ENCODE results near the gene TMEM150B. TPM values are rescaled to one million over a fixed set of nuclear protein-coding genes. Genes with fewer than 3 reads are reported as not detected.
A peak's percentile ranks its signal among the peaks of the same experiment; 100 is the strongest.

The TMEM150B gene
- total and polyA plus RNA-seq, 9 of the 15 experiments (the other 6 are each of a cell fraction or from before 2014, with no cell fraction given): 0.47 to 1.3 (median 0.74) TPM; not detected in 2

DNA sequence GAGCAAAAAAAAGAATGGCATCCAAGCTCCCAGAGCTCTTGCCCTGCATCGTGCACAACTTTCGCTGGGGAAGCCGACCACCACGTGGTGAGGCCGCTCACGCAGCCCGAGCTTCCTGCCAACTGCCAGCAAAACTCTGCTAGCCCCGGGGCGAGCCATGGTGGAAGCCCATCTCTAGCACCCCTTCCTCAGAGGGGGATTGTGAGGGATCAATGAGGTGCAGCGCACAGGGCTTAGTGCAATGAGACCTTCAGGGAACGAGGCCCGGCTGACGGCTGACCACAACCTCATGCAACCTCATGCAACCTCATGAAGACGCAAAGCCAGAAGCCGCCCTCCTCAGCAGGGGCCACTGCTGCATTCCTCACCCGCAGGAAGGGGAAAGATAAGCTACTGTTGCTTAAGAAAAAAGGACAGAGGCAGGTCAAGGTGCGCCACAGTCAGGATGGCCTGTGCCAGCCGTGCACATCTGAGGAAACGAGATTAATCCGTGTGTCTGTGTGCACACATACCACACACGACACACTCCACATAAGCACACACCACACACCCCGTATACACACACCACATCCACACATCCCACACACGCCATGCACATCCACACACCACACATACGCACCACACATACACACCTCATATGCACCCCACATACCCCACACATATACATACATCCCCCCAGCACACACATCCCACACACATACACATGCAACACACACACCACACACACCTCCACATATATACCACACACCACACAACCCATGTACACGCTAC lies 54.8 kb downstream of the TMEM150B start (continued):
- no peak for TF ChIP-seq ZNF639 (CRISPR knock-in tag; conservative IDR thresholded peaks at IDR 0.05 in 1 of 2, IDR thresholded peaks at IDR 0.05 in 1 of 2)
- no peak for TF ChIP-seq CC2D1A (IDR thresholded peaks at IDR 0.05)
- TF ChIP-seq E2F4 (CRISPR knock-in tag; IDR thresholded peaks at IDR 0.05; ENCODE audit: low read depth): no peak
- TF ChIP-seq SAFB (IDR thresholded peaks at IDR 0.05; ENCODE audit: borderline replicate concordance, low read depth, low read length): no peak
- TF ChIP-seq RNF2 (IDR thresholded peaks at IDR 0.05): peak; percentile 82; the same call in 1 of the 2 replicates
- no peak for TF ChIP-seq ZNF740 (CRISPR knock-in tag; IDR thresholded peaks at IDR 0.05)
- no peak for TF ChIP-seq ZNF740 (tag; IDR thresholded peaks at IDR 0.05)
- no peak for TF ChIP-seq POLR3G (IDR thresholded peaks at IDR 0.05; ENCODE audit: extremely low read depth, insufficient read length, insufficient replicate concordance)
- 0 out of 2 replicates have a peak, but pooled peaks have one; percentile 33 for TF ChIP-seq ZNF449 (CRISPR knock-in tag; IDR thresholded peaks at IDR 0.05)
- TF ChIP-seq, protein P1, sequence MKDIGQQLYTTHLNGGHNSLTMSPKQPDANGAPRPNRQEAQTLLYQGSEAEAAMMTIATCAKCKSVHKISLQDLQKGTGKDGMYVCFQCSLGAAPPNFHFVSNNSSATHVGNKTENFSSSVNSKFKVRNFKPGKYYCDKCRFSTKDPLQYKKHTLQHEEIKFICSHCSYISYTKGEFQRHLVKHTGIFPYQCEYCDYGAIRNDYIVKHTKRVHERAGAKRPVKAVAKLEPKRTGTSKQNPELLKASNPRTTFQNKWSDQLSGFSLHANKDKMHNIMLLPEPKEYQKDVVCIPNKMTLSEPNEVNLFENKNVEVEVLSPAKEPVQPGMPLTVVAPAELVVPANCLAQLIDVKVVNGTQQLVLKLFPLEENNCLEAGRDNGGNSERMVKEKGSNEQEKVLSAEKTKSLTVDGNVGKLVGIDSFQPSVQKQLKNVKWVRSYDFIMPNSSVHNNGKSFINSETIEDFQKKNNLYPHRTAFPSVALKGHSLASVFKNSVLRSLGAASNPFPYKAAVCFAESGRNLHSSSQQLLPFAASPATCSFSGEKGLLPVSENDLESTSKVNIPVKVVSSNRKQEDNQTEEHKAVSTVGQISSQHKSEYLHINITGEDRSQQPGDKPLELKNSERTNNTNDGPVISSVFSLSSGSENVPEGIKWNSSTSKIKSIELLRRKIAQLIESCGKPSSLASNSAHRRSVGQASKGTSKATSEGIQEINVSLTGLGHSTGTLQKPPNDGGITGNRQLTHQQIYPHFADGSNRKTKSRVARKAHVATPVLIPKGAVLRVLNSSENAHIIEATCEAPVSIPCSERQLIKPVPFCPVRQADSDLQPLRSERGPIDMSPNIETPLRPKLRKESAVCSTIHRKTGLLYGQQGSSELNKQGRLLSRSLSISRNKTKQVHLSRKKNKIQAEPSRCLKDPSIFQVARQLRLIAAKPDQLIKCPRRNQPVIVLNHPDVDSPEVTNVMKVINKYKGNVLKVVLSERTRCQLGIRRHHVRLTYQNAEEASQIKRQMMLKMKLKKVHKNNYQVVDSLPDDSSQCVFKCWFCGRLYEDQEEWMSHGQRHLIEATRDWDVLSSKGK (CRISPR knock-in tag; IDR thresholded peaks at IDR 0.05): no peak
- no peak for TF ChIP-seq TOE1 (IDR thresholded peaks at IDR 0.05; ENCODE audit: borderline replicate concordance)
- no peak for TF ChIP-seq TOE1 (CRISPR knock-in tag; IDR thresholded peaks at IDR 0.05; ENCODE audit: borderline replicate concordance, low read depth)
- TF ChIP-seq ZNF766 (CRISPR knock-in tag; conservative IDR thresholded peaks at IDR 0.05): peak; percentile 89
- TF ChIP-seq, protein P2, sequence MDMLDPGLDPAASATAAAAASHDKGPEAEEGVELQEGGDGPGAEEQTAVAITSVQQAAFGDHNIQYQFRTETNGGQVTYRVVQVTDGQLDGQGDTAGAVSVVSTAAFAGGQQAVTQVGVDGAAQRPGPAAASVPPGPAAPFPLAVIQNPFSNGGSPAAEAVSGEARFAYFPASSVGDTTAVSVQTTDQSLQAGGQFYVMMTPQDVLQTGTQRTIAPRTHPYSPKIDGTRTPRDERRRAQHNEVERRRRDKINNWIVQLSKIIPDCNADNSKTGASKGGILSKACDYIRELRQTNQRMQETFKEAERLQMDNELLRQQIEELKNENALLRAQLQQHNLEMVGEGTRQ (CRISPR knock-in tag; IDR thresholded peaks at IDR 0.05): no peak

Data from K562 (cell line).